RWPE1 (cell line): Measurements from ENCODE around the gene FOXC1.

Source experiments
- CTCF ChIA-PET: fragments of 350-600 bp; sonication (Branson Sonifier 250); formaldehyde crosslinking; extraction: SDS; loops from one replicate; lab custom pipeline; 2021; lab: Yijun Ruan, JAX
- POLR2A ChIA-PET: fragments of 400-600 bp; formaldehyde crosslinking; extraction: SDS; loops from one replicate; lab custom pipeline; 2020; ENCODE audit warnings: antibody characterized with exemption; ENCODE audit not compliant: low non-redundant PET; lab: Yijun Ruan, JAX
- DNase-seq: peaks from one replicate; pipeline ENCODE4 v3.0.0; 2012; ENCODE audit warnings: low spot score
- H3K27ac ChIP-seq: fragments of 450-650 bp; 2 replicates; pipeline ENCODE4 v1.5.1; 2017
- TF ChIP-seq, protein P1 (sequence below): fragments of 450-650 bp; conservative IDR thresholded peaks from 2 replicates; pipeline ENCODE4 v1.5.1; 2017; ENCODE audit warnings: low read depth, mild to moderate bottlenecking

Gene FOXC1

DNA sequence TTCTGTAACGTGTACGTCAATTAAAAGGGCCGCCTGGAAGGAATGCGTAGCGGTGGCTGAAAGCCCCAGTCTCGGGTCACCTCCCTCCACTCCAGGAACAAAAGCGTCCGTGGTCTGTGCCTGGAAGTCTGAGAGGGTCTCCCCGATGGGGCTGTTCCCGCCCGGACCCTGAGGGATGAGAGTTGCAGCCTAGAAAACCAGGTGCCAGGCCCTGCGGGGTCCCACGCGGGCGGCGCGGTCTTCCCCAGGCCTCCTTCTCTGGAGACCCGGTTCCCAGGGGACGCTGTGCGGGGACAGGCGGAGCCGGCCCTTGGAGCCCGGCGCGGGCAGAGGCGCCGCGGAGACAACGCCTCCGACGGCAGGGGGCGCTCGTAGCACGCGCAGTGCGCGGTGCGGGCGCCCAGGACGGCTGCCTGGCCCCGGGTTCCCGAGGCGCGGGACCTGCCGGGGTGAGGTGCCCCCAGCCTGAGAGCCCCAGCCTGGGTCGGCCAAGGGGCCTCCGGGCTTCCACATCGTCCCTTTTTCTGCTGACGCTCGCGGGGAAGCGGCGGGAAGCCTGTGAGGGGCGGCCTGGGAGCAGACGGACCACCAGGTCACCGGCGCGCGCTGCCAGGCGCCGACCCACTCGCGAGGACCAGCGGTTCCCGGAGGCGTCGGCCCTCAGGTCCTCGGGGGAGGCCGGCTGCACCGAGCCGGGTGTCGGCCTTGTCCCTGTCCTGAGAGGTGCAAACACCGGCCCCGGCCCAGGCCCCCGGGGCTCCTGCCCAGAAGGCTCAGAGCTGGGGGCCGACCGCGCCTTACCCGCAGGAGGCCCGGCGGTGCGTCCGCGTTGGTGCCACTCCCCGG lies 5.3 kb upstream of the FOXC1 start:
- peak; percentile 64 for DNase-seq
- ChIA-PET POLR2A (no interaction called here), CTCF (interaction anchor here (0.6 to 0.8 kb wide), 4 partner anchors 591 to 1041 kb away, joined by 3 to 4 read pairs (median 4); no protein-coding TSS in a partner anchor)
- H3K27ac ChIP-seq: no peak overlapping the region
- TF ChIP-seq, protein P1, sequence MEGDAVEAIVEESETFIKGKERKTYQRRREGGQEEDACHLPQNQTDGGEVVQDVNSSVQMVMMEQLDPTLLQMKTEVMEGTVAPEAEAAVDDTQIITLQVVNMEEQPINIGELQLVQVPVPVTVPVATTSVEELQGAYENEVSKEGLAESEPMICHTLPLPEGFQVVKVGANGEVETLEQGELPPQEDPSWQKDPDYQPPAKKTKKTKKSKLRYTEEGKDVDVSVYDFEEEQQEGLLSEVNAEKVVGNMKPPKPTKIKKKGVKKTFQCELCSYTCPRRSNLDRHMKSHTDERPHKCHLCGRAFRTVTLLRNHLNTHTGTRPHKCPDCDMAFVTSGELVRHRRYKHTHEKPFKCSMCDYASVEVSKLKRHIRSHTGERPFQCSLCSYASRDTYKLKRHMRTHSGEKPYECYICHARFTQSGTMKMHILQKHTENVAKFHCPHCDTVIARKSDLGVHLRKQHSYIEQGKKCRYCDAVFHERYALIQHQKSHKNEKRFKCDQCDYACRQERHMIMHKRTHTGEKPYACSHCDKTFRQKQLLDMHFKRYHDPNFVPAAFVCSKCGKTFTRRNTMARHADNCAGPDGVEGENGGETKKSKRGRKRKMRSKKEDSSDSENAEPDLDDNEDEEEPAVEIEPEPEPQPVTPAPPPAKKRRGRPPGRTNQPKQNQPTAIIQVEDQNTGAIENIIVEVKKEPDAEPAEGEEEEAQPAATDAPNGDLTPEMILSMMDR: peak; percentile 91

DNA sequence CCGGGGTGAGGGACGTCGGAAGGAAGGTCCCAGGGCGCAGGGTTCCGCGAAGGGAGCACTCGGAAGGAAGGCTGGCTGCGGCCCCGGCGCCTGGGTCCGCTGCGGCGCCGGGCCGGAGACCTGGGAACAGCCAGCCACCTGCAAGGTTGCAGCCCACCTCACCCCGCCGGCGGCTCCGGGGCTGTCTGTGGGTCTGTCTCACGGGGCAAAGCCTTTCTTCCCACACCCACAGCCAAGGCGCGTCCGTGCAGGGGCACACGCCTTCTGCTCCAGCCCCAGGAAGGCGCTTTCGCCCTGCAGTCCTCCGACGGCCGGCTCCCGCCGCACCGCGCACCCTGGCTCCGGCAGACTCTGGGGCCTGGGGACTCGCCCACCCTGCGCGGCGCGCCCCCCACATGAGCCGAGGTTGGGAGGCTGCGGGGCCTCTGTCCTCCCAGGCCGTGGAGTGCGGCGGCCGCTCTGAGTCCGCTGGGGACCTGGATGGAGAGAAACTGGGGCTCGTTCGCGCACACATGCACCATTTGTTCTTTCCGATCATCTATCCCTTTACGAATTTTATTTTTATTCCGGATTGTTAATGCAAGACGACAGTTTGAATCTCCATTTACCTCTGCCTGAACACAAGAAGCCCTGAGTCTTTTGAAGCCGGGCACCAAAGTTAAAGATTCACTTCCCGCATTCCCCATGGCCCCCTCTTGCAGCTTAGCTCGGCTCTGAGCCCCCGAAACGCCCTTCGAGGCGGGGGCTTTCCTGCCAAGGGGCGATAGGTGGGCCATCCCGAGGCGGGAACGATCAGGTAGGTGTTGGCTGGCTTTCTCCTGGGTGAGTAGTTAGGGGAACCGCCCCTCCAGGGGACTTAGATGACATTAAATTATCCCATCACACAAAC lies 4.5 kb upstream of the FOXC1 start:
- no peak overlapping the region for H3K27ac ChIP-seq
- TF ChIP-seq, protein P1: no peak
- POLR2A ChIA-PET: no interaction called here
- no peak for DNase-seq
- CTCF ChIA-PET: interaction anchor here (0.6 to 2.2 kb wide), 8 partner anchors 8 to 1040 kb away, joined by 3 to 17 read pairs (median 4); no protein-coding TSS in a partner anchor

DNA sequence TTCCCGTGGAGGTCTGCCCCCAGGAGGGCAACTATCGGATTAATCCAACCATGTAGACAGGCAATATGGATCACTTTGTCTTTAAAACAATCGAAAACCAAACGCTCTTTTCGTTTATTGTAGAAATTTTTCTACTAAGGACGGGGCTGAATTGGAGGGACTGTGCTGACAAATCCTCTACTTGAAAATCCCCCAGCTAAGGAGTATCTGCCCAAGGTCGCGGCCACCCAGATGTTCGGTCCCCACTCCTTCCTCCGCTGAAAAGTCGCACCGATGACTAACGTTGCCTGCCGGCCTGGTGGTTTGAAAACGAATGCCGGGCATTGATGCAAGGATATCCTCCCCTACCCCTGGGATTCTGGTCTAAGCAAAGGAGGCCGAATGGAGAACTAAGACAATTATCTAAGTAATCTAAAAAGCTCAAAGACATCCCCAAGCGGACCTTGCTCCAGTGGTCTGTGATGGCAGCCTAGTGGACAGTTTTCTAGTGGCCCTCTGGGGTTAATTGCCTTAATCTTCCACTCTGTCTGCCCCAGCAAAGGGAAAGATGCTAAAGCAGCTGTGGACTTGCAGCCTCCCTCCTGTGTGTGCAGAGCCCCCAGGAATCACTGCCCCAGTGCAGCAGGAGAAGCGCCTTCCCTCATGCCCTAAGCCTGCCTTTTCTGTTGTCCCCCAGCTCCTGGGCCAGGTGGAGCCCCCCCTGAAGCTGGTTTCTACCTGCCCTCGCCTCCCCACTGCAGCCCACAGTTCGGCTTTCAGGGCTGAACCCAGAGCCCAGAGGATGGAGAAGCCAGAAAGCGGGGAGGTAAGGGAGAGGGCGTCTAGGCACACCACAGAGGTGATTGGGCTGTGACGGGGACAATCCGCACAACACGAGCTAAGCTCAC lies 3.6 kb upstream of the FOXC1 start:
- ChIA-PET POLR2A (no interaction called here), CTCF (interaction anchor here (1.0 to 2.2 kb wide), 6 partner anchors 9 to 843 kb away, joined by 3 to 17 read pairs (median 4); no protein-coding TSS in a partner anchor)
- no peak overlapping the region for H3K27ac ChIP-seq
- TF ChIP-seq, protein P1: no peak
- DNase-seq: no peak

DNA sequence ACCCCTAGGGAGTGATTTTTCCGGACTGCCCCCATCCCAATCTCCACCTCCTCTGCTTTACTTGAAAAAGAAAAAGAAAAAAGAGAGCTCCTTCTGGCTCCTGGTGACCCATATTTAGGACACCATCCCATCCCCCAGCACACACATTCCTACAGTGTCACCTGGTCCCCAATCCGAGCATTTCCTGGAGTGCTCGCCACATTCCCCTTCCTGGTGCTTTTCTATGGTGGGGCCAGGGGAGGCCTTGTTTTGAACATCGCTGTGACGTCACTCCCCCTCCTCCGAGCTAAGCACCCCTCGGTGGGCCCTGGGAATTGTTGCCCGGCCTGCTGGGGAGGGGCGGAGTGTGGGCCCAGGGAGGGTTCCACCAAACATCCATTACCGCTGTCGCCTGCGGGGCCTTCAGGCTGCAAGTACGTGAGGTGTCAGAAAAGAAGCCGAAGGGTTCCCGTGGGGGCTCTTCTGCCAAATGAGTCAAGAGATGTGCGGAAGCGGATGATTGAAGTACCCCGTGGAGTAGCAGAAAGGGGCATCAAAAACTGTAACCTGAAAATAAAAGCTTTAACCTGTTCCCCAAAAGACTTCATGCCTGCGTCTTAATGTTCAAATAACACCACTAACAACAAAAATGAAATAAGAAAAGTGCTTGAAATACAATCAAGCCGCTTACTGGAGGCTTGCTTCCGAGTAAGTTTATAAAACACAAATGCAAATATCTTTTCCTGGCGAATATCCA lies 2.8 kb upstream of the FOXC1 start:
- TF ChIP-seq, protein P1: no peak
- CTCF ChIA-PET: interaction anchor here (0.6 to 2.2 kb wide), 7 partner anchors 79 to 842 kb away, joined by 3 to 17 read pairs (median 4); no protein-coding TSS in a partner anchor
- POLR2A ChIA-PET: no interaction called here
- no peak overlapping the region for H3K27ac ChIP-seq
- no peak for DNase-seq

DNA sequence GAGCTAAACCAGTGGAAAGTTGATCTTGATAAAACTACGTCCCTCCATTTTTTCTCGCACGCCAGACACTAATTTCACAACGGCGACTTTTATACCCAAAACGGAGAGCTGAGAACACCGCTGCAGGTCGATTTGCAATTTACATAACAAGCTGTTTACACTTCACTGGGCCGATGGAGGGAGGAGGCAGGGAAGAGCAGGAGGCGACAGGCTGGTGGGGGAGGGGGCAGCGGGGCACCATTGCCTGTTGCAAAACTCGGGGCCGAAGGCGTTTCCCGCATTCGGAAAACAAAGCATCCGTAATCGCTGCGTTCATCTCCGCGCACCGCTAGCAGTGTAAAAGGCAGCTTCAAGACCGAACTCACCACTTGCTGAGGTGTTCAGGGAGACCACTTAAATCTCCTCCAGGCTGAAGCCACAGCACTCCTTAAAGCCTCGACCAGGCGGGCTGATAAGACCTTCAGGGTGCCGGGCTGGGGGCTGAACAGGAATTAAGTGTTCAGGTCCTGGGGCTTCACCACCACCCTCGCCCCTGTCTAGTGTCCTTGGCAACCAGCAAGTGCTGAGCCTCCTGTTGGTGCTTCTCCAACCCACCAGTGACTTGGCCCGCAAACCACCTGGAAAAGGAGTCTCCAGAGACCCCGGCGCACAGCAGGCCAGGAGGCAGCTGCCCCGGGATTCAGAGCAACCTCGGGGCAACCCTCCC lies 2.0 kb upstream of the FOXC1 start:
- POLR2A ChIA-PET: no interaction called here
- CTCF ChIA-PET: interaction anchor here (0.7 to 2.2 kb wide), 4 partner anchors 78 to 500 kb away, joined by 3 to 17 read pairs (median 4); no protein-coding TSS in a partner anchor
- no peak overlapping the region for H3K27ac ChIP-seq
- TF ChIP-seq, protein P1: no peak
- DNase-seq: no peak
